KMS-11 (cell line): ENCODE measurements around the gene ARFGAP3.

Experiments
- H2AFZ ChIP-seq: fragments of 200-600 bp; sonication (generic); 2 replicates; pipeline ENCODE4 v1.6.1; 2016; ENCODE audit warnings: antibody characterized with exemption, mixed run types, low read depth
- H3K27ac ChIP-seq: fragments of 200-600 bp; sonication (generic); 2 replicates; pipeline ENCODE4 v1.6.1; 2016; ENCODE audit warnings: mild to moderate bottlenecking, mixed run types
- H3K27me3 ChIP-seq: fragments of 200-600 bp; sonication (generic); 2 replicates; pipeline ENCODE4 v1.6.1; 2017; ENCODE audit warnings: mild to moderate bottlenecking, low read depth, mixed run types, moderate library complexity; ENCODE audit not compliant: insufficient read depth
- H3K36me3 ChIP-seq: fragments of 200-600 bp; sonication (generic); 2 replicates; pipeline ENCODE4 v1.6.1; 2017; ENCODE audit warnings: mild to moderate bottlenecking, mixed run types; ENCODE audit not compliant: insufficient read depth
- H3K4me1 ChIP-seq: fragments of 200-600 bp; sonication (generic); 2 replicates; pipeline ENCODE4 v1.6.1; 2016; ENCODE audit warnings: mild to moderate bottlenecking, low read depth, mixed run types; ENCODE audit not compliant: poor library complexity, severe bottlenecking
- H3K4me2 ChIP-seq: fragments of 200-600 bp; sonication (generic); 2 replicates; pipeline ENCODE4 v1.7.0; 2016; ENCODE audit warnings: mild to moderate bottlenecking, mixed run types
- H3K4me3 ChIP-seq: fragments of 200-600 bp; sonication (generic); IDR thresholded peaks from 2 replicates; pipeline ENCODE4 v1.6.1; 2017; ENCODE audit warnings: low read depth, low read length, mixed read lengths; ENCODE audit not compliant: insufficient read depth
- H3K79me2 ChIP-seq: fragments of 200-600 bp; sonication (generic); 2 replicates; pipeline ENCODE4 v1.6.1; 2016; ENCODE audit warnings: low read depth, mixed run types; ENCODE audit not compliant: insufficient read depth
- H3K9ac ChIP-seq: fragments of 200-600 bp; sonication (generic); 2 replicates; pipeline ENCODE4 v1.6.1; 2016; ENCODE audit warnings: mild to moderate bottlenecking, mixed run types
- H4K20me1 ChIP-seq: fragments of 200-600 bp; sonication (generic); 2 replicates; pipeline ENCODE4 v1.6.1; 2016; ENCODE audit warnings: mild to moderate bottlenecking, mixed run types; ENCODE audit not compliant: insufficient read depth
- CTCF ChIP-seq: fragments of 200-600 bp; sonication (generic); conservative IDR thresholded peaks from 2 replicates; pipeline ENCODE4 v1.6.1; 2017; ENCODE audit warnings: low read depth, mild to moderate bottlenecking, antibody characterized with exemption, low read length, moderate library complexity, mixed read lengths

The ARFGAP3 gene

DNA sequence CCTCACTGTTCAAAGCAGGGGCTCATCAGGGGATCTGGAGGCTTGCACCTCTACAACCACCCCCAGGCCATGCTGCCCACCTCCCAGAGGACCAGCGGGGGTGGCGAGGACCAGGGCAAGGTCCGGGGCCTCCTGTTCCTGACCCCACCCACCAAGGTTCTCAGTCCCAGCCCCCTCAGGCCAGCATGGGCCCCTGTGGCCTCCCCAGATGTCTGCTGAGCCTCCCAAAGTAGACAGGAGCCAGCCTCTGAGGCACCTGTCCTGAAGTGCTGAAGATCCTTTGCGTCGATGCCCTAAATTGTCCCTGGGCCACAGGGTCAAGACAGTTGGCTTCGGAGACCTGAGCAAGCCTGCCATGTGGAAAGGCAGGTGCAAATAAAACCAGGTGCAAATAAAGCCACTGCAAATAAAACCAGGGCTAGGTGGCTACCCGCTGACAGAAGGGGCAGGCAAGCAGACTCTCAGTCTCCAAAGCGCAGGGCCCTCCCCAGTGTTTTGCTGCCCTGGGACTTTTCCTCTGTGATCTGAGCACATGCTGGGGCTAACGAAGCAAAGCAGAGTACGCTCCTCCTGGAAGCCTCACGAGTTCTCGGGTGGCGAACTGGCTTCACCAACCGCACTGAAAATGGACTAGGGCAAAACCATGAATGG, 22.4 kb upstream of the ARFGAP3 start:
- Histone ChIP-seq H3K27ac (no peak overlapping the region), H3K36me3 (no peaks in the 10 kb centered on the region)

DNA sequence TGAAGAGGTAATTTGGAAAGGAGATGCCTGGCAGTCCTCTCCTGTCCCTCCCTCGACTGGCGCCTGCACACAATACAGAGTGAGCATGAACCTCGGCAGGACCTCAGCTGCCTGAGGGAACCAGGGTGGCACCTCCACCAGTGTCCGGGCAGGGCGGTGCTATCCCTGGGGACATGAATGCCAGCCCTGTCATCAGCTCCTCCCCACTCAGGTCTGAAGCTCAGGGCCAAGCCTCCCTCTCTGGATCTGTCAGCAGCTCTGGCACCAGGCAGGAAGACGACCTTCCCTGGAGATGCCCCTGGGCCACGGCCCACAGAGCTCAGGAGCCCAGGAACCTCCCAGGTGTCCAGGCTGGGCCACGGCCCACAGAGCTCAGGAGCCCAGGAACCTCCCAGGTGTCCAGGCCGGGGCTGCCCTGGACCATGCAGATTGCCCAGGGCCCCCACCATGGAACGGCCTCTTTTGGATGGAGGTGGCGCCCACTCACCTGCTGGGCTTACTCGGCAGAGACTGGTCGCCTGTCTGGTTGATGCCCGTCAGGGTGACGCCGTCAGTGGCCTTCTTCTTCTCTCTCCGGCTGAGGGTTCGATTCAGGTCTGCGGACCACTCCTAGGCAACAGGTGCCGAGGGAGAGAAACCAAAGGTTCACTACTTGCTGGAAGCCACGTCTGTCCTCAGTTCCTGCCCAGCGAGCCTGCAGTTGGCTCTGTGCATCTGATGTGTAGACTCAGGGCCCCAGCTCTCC, 21.7 kb upstream of the ARFGAP3 start:
- Histone ChIP-seq H2AFZ (no peak overlapping the region), H3K4me3 (no peak overlapping the region), H4K20me1 (no peaks in the 10 kb centered on the region), H3K79me2 (no peaks in the 10 kb centered on the region), H3K27ac (no peak overlapping the region), H3K9ac (no peak overlapping the region), H3K27me3 (no peaks in the 10 kb centered on the region), H3K36me3 (no peaks in the 10 kb centered on the region), H3K4me1 (no peaks in the 10 kb centered on the region), H3K4me2 (no peak overlapping the region)
- no peak for TF ChIP-seq CTCF

More for the DNA sequence above, 22.4 kb upstream of the ARFGAP3 start:
- Histone ChIP-seq H2AFZ (no peak overlapping the region), H3K9ac (no peak overlapping the region), H4K20me1 (no peaks in the 10 kb centered on the region), H3K4me2 (no peak overlapping the region), H3K4me1 (no peaks in the 10 kb centered on the region), H3K79me2 (no peaks in the 10 kb centered on the region), H3K4me3 (no peak overlapping the region), H3K27me3 (no peaks in the 10 kb centered on the region)
- no peak for TF ChIP-seq CTCF

DNA sequence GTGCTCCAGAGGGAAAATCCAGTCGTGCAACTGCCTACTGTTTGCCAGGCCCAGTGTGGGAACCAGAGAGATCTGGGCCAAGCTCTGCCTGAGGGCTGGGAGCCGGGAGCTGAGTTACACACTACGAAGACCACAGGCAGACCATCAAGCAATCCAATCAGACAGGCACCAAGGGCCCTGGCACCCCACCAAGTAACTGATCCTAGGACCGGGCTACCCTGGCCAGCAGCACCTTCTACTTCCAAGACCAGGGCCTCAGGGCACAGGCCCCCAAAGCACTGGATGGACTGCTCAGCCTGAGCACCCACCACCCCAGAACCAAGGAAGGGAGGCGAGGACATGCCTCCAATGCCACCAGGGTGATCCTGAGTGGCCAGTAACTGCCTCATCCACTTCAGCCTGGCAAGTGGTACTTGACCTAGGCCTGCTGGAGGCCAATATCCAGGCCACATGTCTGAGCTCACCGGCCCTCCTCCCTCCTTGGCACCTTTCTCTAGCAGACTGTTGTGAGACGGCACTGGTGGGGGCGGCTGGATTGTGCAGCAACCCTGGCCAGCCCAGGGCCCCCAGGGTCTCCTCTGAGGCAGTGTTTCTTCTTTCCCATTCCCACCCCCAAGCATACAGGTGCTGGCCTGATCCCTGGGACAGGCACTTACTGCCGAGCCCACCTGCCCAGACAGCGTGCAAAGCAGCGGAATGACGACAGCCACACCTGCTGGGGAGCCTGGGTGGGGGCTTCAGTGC, 20.7 kb upstream of the ARFGAP3 start:
- no peaks in the 10 kb centered on the region for H3K4me1 ChIP-seq
- no peaks in the 10 kb centered on the region for H4K20me1 ChIP-seq
- no peak overlapping the region for H3K4me3 ChIP-seq
- no peak overlapping the region for H3K27ac ChIP-seq
- no peak overlapping the region for H2AFZ ChIP-seq
- no peak overlapping the region for H3K9ac ChIP-seq
- H3K79me2 ChIP-seq: no peaks in the 10 kb centered on the region
- no peak for TF ChIP-seq CTCF
- H3K4me2 ChIP-seq: no peak overlapping the region
- no peaks in the 10 kb centered on the region for H3K36me3 ChIP-seq
- no peaks in the 10 kb centered on the region for H3K27me3 ChIP-seq

DNA sequence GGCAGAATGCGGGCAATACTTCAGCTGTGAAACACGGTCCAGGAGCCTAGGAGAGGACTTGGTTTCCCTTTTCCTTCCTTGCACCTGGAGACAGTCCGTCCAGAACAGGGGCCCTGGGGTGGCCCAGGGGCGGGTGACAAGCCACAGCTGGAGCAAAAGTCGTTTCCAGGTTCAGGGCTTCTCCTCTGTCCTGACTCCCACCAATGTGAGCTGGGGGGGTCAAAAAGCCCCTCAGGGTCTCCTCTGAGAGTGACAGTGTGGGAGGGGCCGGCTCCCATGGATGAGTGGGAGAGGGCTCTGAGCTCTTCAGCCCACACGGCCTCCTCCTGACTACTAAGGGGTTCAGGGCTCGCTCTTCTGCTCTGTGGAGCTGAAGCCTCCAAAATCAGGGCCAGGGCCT, 20.1 kb upstream of the ARFGAP3 start:
- H3K27me3 ChIP-seq: no peaks in the 10 kb centered on the region
- no peak overlapping the region for H3K9ac ChIP-seq
- no peak overlapping the region for H3K4me2 ChIP-seq
- H2AFZ ChIP-seq: no peak overlapping the region
- no peaks in the 10 kb centered on the region for H3K4me1 ChIP-seq
- H3K79me2 ChIP-seq: no peaks in the 10 kb centered on the region
- no peak overlapping the region for H3K4me3 ChIP-seq
- TF ChIP-seq CTCF: no peak
- no peaks in the 10 kb centered on the region for H4K20me1 ChIP-seq
- H3K36me3 ChIP-seq: no peaks in the 10 kb centered on the region
- no peak overlapping the region for H3K27ac ChIP-seq
